Sigmoid colon (tissue), 4 donors: ENCODE results near the gene GALP.

ENCODE experiments used
- POLR2AphosphoS5 ChIP-seq, 4 donors: sonication (generic); formaldehyde crosslinking; IDR thresholded peaks; one replicate each; pipeline ENCODE4 v1.6.1; 2017; ENCODE audit warnings: antibody characterized with exemption in 4 of 4
- TF ChIP-seq, protein P1 (sequence below), 4 experiments: fragments of 450-650 bp in 3 of 4; fragments of 200-600 bp in 1 of 4; IDR thresholded peaks; one replicate each; pipeline ENCODE4 v1.5.1; 2016 to 2019; ENCODE audit warnings: antibody characterized with exemption in 4 of 4, mild to moderate bottlenecking in 3 of 4, moderate library complexity in 2 of 4

DNA sequence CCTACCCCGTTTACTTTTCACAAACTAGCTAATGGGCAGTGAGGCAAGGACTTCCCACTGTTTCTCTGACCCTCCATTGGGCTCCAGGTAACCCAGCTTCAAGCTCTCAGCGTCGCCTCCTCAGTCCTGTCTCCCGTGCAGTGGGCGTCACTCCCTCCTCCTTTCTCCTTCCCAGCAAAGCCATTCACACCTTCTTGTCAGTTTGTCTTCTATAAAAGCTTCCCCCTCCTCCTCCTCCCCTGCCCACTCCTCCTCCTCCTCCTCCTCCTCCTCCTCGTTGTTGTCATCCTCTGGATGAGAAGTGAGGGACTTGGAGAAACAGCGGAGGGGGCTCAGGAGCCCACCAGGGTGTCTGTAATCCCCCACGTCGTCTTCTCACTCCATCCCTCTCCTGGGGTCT lies 1.7 kb upstream of the GALP start:
- TF ChIP-seq, protein P1, sequence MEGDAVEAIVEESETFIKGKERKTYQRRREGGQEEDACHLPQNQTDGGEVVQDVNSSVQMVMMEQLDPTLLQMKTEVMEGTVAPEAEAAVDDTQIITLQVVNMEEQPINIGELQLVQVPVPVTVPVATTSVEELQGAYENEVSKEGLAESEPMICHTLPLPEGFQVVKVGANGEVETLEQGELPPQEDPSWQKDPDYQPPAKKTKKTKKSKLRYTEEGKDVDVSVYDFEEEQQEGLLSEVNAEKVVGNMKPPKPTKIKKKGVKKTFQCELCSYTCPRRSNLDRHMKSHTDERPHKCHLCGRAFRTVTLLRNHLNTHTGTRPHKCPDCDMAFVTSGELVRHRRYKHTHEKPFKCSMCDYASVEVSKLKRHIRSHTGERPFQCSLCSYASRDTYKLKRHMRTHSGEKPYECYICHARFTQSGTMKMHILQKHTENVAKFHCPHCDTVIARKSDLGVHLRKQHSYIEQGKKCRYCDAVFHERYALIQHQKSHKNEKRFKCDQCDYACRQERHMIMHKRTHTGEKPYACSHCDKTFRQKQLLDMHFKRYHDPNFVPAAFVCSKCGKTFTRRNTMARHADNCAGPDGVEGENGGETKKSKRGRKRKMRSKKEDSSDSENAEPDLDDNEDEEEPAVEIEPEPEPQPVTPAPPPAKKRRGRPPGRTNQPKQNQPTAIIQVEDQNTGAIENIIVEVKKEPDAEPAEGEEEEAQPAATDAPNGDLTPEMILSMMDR (IDR thresholded peaks at IDR 0.05) = no peak
- no peak for TF ChIP-seq POLR2AphosphoS5 (IDR thresholded peaks at IDR 0.05)
